IPS-NIHi7 (cell line): Measurements from ENCODE around the gene B3GNT5.
A peak's percentile ranks its signal among the peaks of the same experiment; 100 is the strongest.

Experiments
- DNase-seq: peaks from one replicate; pipeline ENCODE4 v3.0.0; 2012; ENCODE audit warnings: mixed read lengths; ENCODE audit errors: extremely low spot score

B3GNT5 gene

GRCh38 chr3:183265157-183265642, 12.1 kb downstream of the B3GNT5 start:
- peak; percentile 67 for DNase-seq

- DNase-seq = no peak
Observed at GRCh38 chr3:183265834-183266417, 12.9 kb downstream of the B3GNT5 start.

DNA sequence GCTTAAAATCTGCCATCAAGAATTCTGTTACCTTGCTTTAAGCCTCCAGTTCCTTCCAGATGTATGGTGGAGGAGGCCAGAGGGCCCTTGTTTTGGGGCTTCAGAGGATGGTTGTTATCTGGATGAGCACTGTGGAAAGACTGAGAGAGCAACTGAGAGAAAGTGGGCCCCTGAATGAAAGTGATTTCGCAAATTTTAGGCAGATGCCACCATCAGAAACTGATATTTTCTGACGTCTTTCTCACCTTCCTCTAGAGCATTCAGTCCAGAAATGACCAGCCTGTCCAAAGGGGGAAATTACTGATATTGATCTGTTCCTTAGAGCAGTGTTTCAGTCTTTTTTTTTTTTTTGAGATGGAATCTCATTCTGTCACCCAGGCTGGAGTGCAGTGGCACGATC, 13.4 kb downstream of the B3GNT5 start:
- no peak for DNase-seq

GRCh38 chr3:183267140-183267539, 14.1 kb downstream of the B3GNT5 start:
- DNase-seq = no peak

DNA sequence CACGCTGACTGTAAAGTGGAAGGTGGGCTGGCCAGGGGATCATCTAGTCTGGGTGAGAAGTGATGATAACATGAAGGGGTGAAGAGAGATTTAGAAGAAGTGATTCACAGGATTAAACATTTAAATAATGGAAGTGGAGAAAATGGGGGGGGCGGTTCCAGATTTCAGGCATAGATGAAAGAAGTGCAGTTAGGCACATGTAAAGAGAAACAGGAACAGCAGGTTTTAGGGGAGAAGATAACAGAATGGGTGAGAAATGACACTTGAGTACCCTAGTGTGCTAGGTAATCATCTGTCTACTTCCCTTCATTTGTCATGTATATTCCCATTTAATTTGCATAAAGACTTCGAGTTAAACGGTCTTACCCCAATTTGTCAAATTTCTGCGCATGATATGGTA, 15.3 kb downstream of the B3GNT5 start:
- no peak for DNase-seq

- no peak for DNase-seq
Observed at GRCh38 chr3:183269345-183269744, 16.3 kb downstream of the B3GNT5 start.

- DNase-seq = no peak
Observed at GRCh38 chr3:183270344-183270743, 17.3 kb downstream of the B3GNT5 start.

DNA sequence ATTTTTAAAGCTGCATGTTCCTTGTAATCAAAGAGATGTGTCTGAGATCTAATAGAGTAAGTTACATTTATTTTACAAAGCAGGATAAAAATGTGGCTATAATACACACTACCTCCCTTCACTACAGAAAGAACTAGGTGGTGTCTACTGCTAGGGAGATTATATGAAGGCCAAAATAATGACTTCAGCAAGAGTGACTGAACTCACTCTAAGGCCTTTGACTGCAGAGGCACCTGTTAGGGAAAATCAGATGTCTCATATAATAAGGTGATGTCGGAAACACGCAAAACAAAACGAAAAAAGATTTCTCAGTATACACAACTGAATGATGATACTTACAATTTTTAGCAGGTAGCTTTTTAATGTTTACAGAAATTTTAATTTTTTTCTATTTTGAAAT, 19.1 kb downstream of the B3GNT5 start:
- no peak for DNase-seq

GRCh38 chr3:183272791-183273190, 19.7 kb downstream of the B3GNT5 start:
- no peak for DNase-seq

- no peak for DNase-seq
Observed at GRCh38 chr3:183274609-183275008, 21.6 kb downstream of the B3GNT5 start.

DNA sequence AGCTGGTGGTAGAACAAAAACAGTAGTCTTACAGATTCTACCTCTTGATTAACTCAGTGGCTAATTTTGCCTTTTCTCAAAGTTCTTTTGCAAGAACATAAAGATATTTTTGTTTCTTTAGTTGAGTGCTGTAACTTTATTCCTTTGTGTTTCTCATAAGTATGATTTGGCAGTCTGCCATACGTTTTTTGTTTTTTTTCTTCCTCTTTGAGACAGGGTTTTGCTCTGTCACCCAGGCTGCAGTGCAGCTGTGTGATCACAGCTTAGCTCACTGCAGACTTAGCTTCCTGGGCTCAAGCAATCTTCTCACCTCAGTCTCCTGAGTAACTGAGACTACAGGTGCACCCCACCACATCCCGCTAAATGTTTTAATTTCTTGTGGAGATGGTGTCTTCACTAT, 22.4 kb downstream of the B3GNT5 start:
- DNase-seq = no peak

DNA sequence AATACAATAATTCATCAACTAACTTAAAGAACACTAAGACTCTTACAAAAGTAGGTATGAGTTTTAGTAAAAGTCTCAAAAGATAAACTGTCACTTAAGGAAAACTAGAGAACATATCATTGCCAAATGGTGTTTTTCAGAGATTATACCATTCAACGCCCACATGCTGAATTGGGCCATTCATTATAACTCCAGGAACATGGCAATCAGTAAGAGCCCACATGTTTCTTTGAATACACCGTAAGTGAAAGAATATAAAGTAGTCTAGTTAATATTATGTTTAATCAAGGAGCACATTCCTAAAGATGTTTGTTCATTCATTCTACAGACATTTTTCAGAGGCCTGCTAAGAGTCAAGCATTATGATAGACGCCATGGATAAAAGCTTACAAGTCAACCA, 22.9 kb downstream of the B3GNT5 start:
- no peak for DNase-seq

GRCh38 chr3:183277260-183277659, 24.2 kb downstream of the B3GNT5 start:
- no peak for DNase-seq

DNA sequence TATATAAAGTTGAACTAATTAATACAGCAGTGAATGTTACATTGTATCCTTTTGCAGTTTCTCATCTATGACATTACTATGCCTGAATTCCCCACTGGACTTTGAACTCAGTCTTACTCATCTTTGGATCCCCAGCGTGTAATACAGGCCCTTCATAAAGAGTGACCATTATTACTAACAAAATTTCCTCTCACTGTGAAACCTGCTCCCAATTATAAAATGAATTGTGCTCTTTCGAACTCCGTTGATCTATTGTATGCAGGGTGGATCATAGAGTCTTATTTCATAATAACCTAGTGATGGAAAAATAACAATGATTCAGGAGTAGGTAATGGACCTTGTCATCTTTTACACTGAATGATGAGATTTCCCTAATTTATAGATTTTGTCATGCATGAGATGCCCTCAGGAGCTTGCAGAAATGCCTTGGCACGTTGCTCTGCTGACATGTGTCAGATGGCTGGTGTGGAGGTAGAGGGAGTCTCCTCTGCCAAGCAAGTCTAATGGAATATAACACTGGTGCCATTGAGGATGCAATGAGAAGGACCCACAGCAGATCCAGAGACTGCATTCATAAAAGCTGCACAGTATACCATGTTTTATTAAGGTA, 25.5 kb downstream of the B3GNT5 start:
- no peak for DNase-seq

DNA sequence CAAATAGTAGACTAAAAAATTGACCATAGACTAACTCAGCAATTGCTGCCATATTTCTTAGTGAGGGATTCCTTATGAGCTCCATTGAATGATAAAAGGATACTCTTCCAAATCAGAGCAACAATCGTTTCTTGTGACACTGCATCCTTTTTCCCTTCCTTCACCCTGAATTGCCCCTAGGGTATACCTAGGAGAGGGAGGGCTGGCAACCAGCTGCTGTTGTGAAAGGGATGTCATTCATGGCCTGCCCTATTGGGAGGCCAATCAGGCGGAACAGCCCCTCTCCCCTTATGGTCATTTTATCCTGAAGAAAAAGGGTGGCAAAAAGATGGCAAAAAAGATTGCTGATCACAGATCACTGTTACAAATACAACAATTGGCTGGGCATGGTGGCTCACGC, 26.3 kb downstream of the B3GNT5 start:
- DNase-seq = no peak

- no peak for DNase-seq
Observed at GRCh38 chr3:183281126-183281797, 28.2 kb downstream of the B3GNT5 start.

GRCh38 chr3:183283886-183284285, 30.8 kb downstream of the B3GNT5 start:
- no peak for DNase-seq

- DNase-seq = no peak
Observed at GRCh38 chr3:183284570-183284969, 31.5 kb downstream of the B3GNT5 start.

- no peak for DNase-seq
Observed at GRCh38 chr3:183285318-183285717, 32.3 kb downstream of the B3GNT5 start.

DNA sequence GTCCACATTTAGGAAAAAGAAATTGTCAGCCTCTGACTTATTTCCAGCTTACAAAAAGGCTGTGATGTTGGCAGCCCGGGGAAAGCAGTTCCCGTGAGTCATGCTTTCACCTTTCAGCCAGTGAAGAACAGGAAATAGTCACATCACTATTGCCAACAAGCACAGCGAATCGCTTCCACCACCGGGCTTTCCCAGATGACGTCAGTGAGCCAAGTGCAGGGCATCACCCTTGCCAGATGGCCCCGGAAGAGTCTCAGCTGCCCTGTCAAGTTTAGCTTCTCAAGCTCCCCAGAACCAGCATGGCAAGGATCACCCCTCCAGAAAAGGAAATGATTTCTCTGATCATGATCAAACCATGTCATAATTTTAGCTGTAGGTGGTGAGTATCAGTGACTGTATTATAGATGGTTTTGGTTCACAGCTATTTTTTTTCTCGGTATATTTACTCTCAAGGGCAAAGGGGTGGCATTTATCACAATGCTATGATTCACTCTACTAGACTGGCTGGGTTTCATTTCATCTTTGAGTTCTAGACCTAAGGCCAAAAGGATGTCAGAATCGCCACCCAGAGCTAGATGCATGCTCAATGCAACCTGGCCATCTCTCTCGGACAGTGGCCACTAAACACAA, 32.9 kb downstream of the B3GNT5 start:
- peak; percentile 55 for DNase-seq

DNA sequence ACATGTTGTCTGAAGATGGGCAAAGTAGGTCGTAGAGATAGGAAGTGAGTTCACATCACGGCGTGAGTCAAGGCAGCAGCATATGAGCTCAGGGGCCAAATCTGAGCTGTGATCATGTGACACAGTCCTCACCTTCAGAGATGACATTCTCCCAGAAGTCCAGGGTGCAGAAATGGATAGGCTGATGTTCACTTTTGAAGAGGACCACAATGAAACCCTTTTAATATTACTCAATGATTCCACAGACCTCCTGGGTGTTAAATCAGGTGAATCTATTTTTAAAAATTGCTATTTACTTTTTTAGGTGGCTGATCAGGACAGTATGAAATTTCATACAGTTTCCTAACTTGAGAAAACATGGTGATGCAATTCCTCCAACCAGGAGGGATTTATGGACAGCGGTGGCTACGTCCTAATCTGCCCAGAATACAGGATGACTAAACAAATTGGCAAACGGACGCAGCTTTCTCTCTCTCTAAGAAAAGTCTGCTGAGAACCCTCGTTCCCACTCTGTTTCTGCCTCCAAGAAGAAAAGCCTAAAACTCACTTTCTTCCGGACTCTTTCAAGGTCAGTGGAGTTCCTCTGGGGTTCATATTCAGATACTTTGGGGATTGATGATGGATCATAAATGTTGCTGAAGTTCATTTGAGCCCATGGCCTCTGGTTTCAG, 34.4 kb downstream of the B3GNT5 start:
- no peak for DNase-seq

DNA sequence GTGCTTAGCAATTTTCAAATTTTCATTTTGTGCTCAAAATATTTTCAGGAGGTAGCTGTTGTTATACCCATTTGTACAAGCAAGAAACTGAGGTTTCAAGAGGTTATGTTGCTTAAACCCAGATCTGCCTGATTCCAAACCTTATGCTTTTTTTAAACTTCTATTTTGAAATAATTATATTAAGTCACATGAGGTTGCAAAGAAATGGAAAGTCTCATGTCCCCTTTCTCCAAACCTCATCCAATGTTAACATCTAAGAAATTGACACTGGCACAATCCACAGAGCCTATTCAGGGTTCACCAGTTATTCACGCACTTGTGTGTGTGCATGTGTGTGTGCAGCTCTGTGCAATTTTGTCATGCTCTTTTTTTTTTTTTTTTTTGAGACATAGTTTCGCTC, 35.1 kb downstream of the B3GNT5 start:
- DNase-seq = no peak
